Upper lobe of left lung (tissue), 6 donors: ENCODE results near the gene PM20D2. TPM values are rescaled to one million over a fixed set of nuclear protein-coding genes. Genes with fewer than 3 reads are reported as not detected.
A peak's percentile ranks its signal among the peaks of the same experiment; 100 is the strongest.

Source experiments
- ATAC-seq, 2 donors: fragments of 200-7000 bp; cut with Tn5 transposase; one replicate each; pipeline ENCODE4 v1.9.1; 2022; ENCODE audit warnings: mild to moderate bottlenecking in 2 of 2, moderate library complexity in 2 of 2; ENCODE audit not compliant: low FRiP score in 2 of 2
- DNase-seq, 2 donors: peaks; one replicate each; pipeline ENCODE4 v3.0.0-alpha.2; 2019 to 2020
- H3K27ac ChIP-seq, 4 donors: fragments of 200-600 bp; sonication (generic); one replicate each; pipeline ENCODE4 v1.5.1; 2016 to 2019
- H3K27me3 ChIP-seq, 4 donors: fragments of 200-600 bp; sonication (generic); one replicate each; pipeline ENCODE4 v1.5.1; 2017 to 2019
- H3K36me3 ChIP-seq, 4 donors: fragments of 200-600 bp; sonication (generic); one replicate each; pipeline ENCODE4 v1.5.1; 2016 to 2019
- H3K4me1 ChIP-seq, 4 donors: fragments of 200-600 bp; sonication (generic); one replicate each; pipeline ENCODE4 v1.5.1; 2018 to 2019
- H3K4me3 ChIP-seq, 4 donors: fragments of 200-600 bp; sonication (generic); one replicate each; pipeline ENCODE4 v1.5.1; 2017 to 2019; ENCODE audit warnings: mild to moderate bottlenecking in 2 of 4, moderate library complexity in 1 of 4
- H3K9me3 ChIP-seq, 4 donors: fragments of 200-600 bp; sonication (generic); one replicate each; pipeline ENCODE4 v1.5.1; 2018 to 2019
- EP300 ChIP-seq, 4 donors: sonication (generic); formaldehyde crosslinking; IDR thresholded peaks; one replicate each; pipeline ENCODE4 v1.5.1; 2017; ENCODE audit warnings: antibody characterized with exemption in 4 of 4, control low read depth in 2 of 4
- POLR2A ChIP-seq, 4 donors: fragments of 450-650 bp; IDR thresholded peaks; one replicate each; pipeline ENCODE4 v1.5.1; 2016 to 2017; ENCODE audit warnings: antibody characterized with exemption in 4 of 4, mild to moderate bottlenecking in 2 of 4
- POLR2AphosphoS5 ChIP-seq, 2 donors: sonication (generic); formaldehyde crosslinking; IDR thresholded peaks; one replicate each; pipeline ENCODE4 v1.5.1; 2017; ENCODE audit warnings: antibody characterized with exemption in 2 of 2
- WGBS, 2 donors: methylation state at CpG; one replicate each; pipeline ENCODE4 v1.1.5; 2017 to 2018; 5-methylcytosine and 5-hydroxymethylcytosine counted together
- total RNA-seq, 6 donors: library from RNA; depleted of rRNA in 4 of 6; stranded (reverse); fragments of >200 nt in 4 of 6; gene quantifications; one replicate each; pipeline versions ENCODE4 v1.1.0 to v1.2.1, GENCODE V29; 2016 to 2021
- TF ChIP-seq, protein P1 (sequence below), 6 experiments: fragments of 450-650 bp in 4 of 6; fragments of 200-600 bp in 2 of 6; sonication (generic) in 2 of 6; IDR thresholded peaks; one replicate each; pipeline ENCODE4 v1.5.1; 2016 to 2019; ENCODE audit warnings: antibody characterized with exemption in 6 of 6
- donor health status: DM: no; HTN: no; CAD: no; lungs with moderate emphysema.
- donor health status: DM: no; HTN: yes; CAD: no; lungs with severe emphysema.

The PM20D2 gene
- total RNA-seq, 6 donors from 2014 or later, result 2.9 to 15.0 (median 5.4) TPM

DNA sequence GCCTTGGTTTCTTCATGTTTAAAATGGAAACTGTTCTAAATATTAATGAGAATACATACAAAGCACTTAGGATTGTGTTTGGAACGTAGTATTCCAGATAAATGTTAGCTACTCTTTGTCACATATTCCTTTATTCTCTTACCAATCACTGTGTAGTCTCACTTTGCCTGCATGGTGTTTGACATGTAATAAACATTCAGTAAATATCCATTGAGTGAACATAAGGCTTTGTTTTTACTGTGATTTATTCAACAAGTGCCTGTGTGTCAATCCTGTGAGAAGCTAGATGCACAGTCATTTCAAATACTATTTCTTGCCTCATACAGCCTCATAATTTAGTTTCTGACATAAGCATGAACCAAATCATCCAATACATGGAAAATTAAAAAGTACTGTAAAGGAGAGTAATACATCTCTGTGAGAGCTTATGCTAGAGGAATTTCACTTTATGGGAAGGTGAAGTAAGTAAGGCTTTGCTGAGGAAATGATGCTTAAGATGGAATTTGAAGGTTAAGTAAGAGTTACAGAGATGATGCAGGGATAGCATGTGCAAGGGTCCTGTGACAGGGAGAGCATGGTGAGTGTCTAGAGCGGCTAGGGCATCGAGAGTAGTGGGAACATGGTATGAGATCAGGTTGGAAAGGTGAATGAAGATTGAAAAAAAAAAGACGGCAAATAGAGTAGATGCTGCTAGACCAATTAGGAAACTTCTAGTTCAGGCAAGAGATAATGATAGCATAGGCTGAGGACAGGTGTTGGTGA, 14.7 kb downstream of the PM20D2 start:
- Histone ChIP-seq H3K27me3 (no peaks in the 10 kb centered on the region), H3K27ac (no peak overlapping the region), H3K36me3 (peaks cover 4 to 52% (median 15%) of the 10 kb centered on the region in 4 donors), H3K9me3 (no peaks in the 10 kb centered on the region), H3K4me3 (no peak overlapping the region), H3K4me1 (no peaks in the 10 kb centered on the region)
- ATAC-seq, result no peak
- no peak for DNase-seq
- TF ChIP-seq POLR2A (IDR thresholded peaks at IDR 0.05) (no peak), EP300 (IDR thresholded peaks at IDR 0.05) (no peak), POLR2AphosphoS5 (IDR thresholded peaks at IDR 0.05) (no peak)
- TF ChIP-seq, protein P1, sequence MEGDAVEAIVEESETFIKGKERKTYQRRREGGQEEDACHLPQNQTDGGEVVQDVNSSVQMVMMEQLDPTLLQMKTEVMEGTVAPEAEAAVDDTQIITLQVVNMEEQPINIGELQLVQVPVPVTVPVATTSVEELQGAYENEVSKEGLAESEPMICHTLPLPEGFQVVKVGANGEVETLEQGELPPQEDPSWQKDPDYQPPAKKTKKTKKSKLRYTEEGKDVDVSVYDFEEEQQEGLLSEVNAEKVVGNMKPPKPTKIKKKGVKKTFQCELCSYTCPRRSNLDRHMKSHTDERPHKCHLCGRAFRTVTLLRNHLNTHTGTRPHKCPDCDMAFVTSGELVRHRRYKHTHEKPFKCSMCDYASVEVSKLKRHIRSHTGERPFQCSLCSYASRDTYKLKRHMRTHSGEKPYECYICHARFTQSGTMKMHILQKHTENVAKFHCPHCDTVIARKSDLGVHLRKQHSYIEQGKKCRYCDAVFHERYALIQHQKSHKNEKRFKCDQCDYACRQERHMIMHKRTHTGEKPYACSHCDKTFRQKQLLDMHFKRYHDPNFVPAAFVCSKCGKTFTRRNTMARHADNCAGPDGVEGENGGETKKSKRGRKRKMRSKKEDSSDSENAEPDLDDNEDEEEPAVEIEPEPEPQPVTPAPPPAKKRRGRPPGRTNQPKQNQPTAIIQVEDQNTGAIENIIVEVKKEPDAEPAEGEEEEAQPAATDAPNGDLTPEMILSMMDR (IDR thresholded peaks at IDR 0.05), result no peak
- WGBS, 2 donors, result 95 to 98% methylated on average over 4 of the region's 4 CpGs

DNA sequence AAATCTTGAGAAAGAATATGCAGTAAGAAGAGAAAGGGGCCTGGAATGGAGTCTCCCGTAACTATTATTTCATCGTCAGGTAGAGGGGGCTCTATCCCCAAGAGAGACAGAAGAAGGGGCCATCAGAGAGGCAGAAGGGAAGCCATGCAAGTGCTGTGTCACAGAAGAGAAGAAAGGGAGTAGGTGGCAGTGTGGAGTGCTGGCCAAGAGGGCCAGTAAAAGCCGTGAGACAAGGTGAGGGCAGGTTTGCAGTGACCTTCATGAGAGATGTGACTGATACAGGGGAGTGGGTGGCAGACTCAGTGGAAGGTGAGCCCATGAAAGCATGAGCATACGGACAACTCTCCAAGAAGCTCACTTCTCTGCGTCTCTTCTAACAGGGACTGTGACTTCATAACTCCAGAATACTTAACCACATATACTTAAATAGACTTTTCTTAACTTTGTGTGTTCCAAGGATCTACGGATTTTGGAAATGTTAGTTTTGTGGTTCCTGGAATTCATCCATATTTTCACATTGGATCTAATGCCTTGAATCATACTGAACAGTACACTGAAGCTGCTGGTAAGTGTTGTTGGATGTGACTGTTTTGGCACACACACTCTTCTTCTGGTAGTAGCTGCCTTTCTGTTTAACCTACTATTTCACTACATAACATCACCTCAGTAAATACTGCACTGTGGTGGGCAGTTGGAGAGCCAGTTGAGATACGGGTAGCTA, 15.6 kb downstream of the PM20D2 start:
- Histone ChIP-seq H3K4me3 (no peak overlapping the region), H3K9me3 (no peaks in the 10 kb centered on the region), H3K27me3 (no peaks in the 10 kb centered on the region), H3K36me3 (peaks cover 4 to 52% (median 15%) of the 10 kb centered on the region in 4 donors), H3K4me1 (no peaks in the 10 kb centered on the region), H3K27ac (peak overlapping the region in 1 of 4 donors; percentile 34)
- ATAC-seq (peak in 1 of 2 donors; percentile 34), DNase-seq (no peak)
- TF ChIP-seq POLR2AphosphoS5 (IDR thresholded peaks at IDR 0.05) (no peak), POLR2A (IDR thresholded peaks at IDR 0.05) (no peak), EP300 (IDR thresholded peaks at IDR 0.05) (no peak)
- TF ChIP-seq, protein P1 (IDR thresholded peaks at IDR 0.05), result no peak
- 81 to 83% methylated on average over 7 of the region's 7 CpGs for WGBS, 2 donors

- H3K4me1 ChIP-seq, result no peaks in the 10 kb centered on the region
- WGBS, 2 donors, result 74 to 77% methylated on average over 4 of the region's 4 CpGs
- TF ChIP-seq POLR2A (IDR thresholded peaks at IDR 0.05), result no peak
- no peak for TF ChIP-seq POLR2AphosphoS5 (IDR thresholded peaks at IDR 0.05)
- TF ChIP-seq EP300 (IDR thresholded peaks at IDR 0.05), result no peak
- TF ChIP-seq, protein P1 (IDR thresholded peaks at IDR 0.05), result no peak
- peak overlapping the region in 1 of 4 donors; percentile 34 for H3K27ac ChIP-seq
- H3K4me3 ChIP-seq, result no peak overlapping the region
- H3K9me3 ChIP-seq, result no peaks in the 10 kb centered on the region
- ATAC-seq (peak in 1 of 2 donors; percentile 31), DNase-seq (no peak)
- H3K36me3 ChIP-seq, result peaks cover 4 to 52% (median 15%) of the 10 kb centered on the region in 4 donors
- no peaks in the 10 kb centered on the region for H3K27me3 ChIP-seq
Measured at GRCh38 chr6:89162047-89162371, 16.2 kb downstream of the PM20D2 start.

DNA sequence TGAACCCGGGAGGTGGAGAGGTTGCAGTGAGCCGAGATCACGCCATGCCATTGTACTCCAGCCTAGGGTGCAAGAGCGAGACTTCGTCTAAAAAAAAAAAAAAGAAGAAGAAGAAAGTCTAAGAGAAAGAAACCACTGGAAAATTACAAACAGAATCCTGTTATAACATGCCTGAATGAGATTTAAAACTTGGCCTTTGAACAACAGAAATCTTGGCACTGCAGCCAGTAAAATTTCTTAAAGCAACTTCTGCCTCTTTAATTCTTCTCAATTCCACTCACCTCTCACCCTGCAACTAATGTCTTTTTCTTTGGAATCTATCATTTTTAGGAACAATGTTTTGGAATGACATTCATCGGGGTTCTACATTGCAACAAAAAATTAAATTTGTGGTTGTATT, 26.3 kb downstream of the PM20D2 start:
- DNase-seq, result no peak
- TF ChIP-seq POLR2A (IDR thresholded peaks at IDR 0.05), result no peak
- TF ChIP-seq, protein P1 (IDR thresholded peaks at IDR 0.05), result no peak
- TF ChIP-seq EP300 (IDR thresholded peaks at IDR 0.05), result no peak
- no peak for TF ChIP-seq POLR2AphosphoS5 (IDR thresholded peaks at IDR 0.05)
- Histone ChIP-seq H3K4me1 (no peaks in the 10 kb centered on the region), H3K36me3 (no peaks in the 10 kb centered on the region), H3K9me3 (no peaks in the 10 kb centered on the region), H3K27ac (no peak overlapping the region), H3K4me3 (no peak overlapping the region), H3K27me3 (no peaks in the 10 kb centered on the region)
- no peak for ATAC-seq
- WGBS, 2 donors, result 80 to 81% methylated on average over 6 of the region's 6 CpGs
